GM19452 (cell line): ENCODE data around the gene PPP1R11.
A peak's percentile ranks its signal among the peaks of the same experiment; 100 is the strongest.
"Not testable (repeated sequence)": the region's sequence is repeated elsewhere in the genome, so short reads cannot be mapped to it uniquely, and the experiment has no call there.

ENCODE experiments used
- ATAC-seq: cut with Tn5 transposase; IDR thresholded peaks from one replicate; pipeline ENCODE4 v1.9.1; 2021; ENCODE audit not compliant: unreplicated experiment

PPP1R11 gene, protein sequence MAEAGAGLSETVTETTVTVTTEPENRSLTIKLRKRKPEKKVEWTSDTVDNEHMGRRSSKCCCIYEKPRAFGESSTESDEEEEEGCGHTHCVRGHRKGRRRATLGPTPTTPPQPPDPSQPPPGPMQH

DNA sequence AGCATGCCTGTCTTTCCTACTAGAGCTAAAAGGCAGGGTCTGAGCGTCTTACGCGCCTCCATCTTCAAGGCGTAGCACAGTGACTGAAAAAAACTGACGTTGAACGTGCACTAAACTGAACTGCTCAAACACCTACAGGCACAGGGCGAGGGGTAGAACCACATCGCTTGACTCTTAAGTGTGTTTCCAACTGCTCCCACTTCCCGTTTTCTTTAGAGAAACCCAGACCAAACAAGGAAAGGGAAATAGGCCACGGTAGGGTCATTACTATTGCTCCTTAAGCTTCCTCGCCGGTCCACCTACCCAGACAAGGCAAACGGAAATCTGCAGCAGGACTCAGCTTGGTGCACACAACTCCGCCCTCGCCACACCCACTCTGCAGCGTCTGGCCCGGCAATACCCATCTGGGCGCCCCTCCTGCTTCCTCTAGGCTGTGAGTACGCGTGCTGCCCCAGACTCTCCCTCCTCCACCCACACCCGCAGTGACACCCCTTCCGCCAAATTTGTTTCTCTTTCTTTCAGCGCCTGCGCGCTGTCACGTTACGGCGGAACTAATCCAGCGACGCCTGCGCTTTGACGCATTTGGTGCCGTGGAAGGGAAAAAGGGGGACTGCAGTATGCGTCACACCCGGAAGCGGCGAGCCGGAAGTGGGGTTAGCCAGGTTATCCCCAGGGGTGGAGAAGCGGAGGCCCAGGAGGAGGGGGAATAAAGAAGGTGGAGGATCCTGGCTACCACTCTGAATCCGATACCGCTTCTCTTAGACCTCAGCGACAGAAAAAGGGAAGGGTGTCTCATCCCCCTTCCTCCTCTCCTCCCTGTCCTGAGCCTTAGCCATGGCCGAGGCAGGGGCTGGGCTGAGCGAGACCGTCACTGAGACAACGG lies at the start of gene PPP1R11:
TSS of gene PPP1R11 (plus strand) at position 622 of the 883 bp plus-strand sequence. CDS start at position 835, 213 bp downstream.
- ATAC-seq, result peak; percentile 95

DNA sequence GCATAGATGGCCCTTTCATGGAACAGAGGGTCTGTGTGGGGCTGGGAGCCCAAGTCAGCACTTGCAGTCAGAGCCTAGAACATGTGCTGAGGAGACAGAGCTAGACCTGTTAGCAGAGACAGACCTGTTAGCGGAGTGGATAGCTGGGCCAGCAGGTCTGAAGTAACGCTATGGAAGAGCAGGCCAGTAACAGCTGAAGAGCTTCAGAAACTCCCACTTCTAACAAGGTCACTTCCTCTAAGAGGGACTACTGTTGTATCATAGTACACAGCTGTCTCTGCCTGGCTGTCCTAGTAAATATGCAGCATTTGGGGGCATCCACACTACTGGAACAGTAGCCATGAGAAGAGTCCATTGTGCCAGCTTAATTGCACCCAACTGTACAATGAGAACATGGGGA lies 47.2 kb upstream of the PPP1R11 start:
- ATAC-seq, result no peak

DNA sequence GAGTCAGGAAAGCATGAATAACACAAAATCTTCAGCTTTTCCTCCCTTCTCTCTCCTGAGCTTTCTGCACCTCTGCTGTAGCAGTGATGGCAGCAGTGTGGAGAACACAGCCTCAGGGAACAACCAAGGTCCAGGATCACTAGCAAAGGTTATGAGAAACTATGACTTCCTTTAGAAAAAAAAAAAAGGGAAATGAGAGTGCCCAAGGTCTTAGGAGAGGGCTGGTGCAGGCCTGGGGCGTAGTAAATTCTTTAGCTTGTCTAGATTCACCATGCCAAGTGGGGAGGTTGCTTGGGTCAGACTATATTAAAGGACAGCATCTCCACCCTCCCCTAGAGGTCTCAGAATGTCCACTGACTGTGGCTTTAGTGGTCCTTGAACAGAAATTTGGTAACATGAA lies 46.4 kb upstream of the PPP1R11 start:
- no peak for ATAC-seq

DNA sequence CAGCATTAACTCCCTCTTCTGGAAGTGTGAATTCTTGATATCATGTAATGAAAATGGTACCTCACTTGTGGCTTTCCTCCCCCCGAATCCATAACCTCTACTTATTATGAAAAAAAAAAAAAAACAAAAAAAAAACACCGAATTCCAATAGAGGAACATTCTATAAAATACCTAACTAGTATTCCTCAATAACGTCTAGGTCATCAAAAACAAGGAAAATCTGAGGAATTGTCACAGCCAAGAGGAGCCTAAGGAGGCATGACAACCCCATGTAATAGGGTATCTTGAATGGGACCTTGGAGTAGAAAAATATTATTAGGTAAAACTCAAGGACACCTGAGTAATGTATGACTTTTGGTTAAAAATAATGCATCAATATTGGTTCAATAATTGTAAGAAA lies 44.8 kb upstream of the PPP1R11 start:
- ATAC-seq, result no peak

DNA sequence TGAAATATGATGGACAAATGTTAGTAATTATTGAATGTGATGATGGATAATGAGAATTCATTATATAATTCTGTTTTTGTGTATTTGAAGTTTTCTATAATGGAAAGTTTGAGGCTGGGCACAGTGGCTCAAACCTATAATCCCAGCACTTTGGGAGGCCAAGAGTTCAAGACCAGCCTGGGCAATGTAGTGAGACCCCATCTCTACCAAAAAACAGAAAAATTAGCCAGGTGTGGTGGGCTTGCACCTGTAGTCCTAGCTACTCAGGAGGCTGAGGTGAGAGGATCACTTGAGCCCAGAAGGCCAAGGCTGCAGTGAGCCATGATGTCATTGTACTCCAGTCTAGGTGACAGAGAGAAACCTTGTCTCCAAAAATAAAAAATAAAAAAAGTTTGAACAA lies 44.3 kb upstream of the PPP1R11 start:
- not testable (repeated sequence) for ATAC-seq

DNA sequence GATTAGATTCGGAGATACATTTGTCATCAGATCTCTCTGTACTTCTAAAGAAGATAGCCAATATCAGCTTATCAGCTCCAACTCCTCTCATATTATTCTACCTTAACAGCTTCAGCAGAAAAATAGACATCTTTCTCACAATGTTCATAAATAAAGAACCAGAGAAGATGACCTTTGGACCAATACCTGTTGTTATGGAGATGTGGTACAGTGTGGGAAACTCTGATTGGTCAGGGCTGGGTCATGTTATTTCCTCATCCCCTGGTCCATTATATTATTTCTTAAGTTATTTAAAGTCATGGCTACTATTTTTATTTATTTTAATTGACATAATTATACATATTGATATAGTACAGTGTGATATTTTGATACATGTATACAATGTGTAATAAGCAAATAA lies 41.8 kb upstream of the PPP1R11 start:
- ATAC-seq, result no peak

DNA sequence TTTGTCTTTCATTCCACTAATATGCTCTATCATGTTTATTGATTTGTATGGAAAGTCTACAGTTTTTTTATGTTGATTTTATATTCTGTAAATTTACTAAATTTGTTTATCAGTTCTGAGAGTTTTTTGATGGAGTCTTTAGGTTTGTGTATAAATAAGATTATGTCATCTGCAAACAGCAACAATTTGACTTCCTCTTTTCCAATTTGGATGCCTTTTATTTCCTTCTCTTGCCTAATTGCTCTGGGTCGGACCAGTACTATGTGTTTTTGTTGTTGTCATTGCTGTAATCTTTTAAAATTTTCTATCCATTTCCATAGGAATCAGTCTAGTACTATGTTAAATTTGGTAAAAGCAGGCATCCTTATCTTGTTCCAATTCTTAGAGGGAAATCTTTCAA lies 37.4 kb upstream of the PPP1R11 start:
- ATAC-seq, result no peak

DNA sequence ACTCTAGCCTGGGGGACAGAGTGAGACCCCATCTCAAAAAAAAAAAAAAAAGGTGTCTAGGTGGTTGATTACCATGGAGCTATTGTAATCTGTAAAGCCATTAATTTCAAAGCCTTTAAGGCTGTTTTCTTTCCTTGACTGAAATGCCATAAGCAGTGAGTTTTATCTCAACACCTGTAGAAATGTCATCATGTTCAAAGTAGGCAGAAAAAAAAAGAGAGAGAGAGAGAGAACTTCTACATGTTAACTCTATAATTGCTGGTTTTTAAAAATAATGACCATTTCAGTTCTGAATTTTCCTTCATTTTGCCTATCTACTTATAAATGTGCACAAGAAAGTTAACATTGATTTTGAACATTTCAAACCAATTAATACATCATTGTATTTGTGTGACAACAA lies 35.6 kb upstream of the PPP1R11 start:
- ATAC-seq, result no peak

DNA sequence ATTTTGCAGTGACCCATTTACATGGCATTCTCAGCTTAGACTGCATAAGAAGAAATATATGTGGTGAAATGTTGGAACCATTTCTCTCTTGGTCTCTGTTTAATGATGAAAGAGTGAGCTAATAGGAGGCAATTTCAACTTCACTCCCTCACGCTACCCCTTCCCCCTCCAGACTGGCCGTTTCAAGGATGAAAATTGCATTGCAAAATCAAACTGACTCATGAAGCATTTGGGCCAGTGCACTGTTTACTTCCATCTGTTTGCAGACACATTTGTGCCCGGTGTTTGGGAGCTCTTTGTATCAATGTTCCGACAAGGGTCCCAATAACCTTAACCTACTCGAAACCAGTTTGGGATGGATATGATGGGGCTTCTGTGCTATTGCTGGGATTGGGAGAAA lies 33.6 kb upstream of the PPP1R11 start:
- not testable (repeated sequence) for ATAC-seq

DNA sequence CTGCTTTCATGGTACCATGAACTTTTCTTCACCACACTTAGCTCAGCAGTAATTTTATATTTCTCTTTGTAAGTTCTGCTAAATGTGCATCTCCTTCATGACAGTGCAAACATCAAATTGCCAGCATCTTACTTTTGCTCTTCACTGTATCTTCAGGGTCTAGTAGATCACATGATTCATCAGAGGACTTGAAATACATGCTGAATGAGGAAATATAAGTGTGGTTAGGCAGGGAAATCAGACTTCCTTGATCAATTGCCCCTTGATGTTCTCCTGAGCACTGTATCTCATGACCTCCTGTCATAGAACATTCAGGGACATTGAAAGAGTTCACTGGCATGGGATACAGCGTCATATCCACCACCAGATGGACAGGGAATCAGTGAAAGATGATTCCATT lies 31.2 kb upstream of the PPP1R11 start:
- ATAC-seq, result no peak

DNA sequence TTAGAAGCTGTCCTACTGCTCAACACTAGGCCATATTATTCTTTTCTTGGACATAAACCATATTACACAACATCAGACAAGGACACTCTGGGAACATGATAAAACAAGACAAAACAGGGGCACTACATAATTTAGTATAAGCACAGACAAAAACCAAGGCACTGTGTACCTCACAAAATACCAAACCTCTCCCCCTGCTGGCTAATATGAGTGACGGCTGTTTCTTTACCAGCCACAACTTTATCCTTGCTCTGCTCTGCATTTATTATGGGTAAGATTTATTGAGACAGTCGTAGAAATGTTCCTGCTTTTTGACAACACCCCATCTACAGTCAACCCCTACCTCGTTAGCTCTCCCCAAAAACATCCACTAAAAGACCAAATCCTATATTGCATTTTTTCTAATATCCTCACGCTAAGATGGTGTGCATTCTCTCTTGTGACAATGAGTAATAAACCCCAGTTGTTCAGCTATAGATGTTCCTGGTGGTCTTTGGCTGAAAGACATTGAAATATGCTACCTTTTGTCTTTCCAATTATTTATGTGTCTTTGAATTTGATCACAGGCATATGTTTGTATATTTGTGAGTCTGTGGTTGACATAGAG lies 29.7 kb upstream of the PPP1R11 start:
- ATAC-seq, result no peak

DNA sequence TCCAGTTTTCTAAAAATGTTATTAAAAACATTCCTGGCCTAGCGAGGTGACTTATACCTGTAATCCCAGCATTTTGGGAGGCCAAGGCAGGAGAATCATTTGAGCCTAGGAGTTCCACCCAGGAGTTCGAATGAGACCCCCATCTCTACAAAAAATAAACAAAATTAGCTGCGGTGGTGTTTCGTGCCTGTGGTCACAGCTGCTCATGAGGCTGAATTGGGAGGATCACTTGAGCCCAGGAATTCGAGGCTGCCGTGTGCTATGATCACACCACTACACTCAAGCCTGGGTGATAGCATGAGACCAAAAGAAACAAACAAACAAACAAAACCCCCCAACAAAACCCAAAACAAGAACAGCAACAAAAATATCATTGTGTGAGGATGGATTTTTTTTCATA lies 25.8 kb upstream of the PPP1R11 start:
- ATAC-seq, result no peak

DNA sequence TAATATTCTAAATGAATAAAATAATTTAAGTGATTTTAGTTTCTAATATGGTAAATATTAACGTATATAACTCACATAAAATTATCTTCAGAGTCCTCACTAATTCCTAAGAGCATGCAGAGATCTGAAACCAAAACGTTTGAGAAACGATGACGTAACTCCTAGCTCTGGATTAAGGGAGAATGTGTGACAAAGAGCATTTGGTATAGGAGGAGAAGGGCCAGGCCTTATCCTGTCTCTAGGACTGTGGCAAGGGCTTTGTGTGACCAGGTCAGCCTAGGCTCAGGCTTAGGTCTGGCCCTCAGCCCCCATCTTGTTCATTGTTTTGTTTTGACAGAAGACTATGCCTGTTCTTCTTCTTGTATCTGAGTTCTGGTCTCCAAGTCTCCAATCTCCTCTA lies 25.2 kb upstream of the PPP1R11 start:
- no peak for ATAC-seq

DNA sequence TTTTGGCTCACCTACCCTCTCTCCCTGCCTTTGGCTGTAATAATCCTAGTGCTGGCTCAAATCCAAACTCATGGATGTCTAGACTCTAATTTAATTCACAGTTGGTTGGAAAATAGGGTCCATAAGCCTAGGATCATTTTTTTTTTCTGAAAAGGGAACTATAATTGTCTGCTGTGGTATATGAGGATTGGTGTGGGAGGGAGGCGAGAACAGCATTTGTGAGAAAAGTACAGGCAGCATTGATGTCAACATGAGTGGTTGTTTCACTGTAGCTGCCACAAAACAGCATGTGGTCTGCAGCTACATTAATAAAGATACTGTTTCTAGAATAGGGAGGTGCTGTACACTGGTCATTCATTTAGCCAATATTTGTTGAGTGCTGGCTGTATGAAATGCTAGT lies 24.5 kb upstream of the PPP1R11 start:
- ATAC-seq, result no peak

DNA sequence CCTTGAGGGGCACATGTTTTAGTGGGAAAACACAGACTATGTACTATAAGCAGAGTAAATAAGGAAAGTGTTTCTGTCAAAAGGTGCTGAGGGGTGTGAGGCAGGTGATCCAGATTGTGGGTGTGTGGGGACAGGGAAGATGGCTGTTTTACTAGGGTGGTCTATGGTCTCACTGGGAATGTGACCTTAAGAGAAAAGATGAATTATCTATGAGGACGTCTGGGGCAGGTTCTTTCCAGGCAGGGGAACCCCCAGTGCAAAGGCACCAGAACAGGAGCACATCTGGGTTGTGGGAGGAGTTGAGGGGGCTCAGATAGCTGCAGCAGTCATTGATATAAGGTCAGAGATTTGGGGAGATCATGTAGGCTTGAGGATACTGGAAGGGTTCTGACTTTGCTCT lies 24.1 kb upstream of the PPP1R11 start:
- ATAC-seq, result no peak

DNA sequence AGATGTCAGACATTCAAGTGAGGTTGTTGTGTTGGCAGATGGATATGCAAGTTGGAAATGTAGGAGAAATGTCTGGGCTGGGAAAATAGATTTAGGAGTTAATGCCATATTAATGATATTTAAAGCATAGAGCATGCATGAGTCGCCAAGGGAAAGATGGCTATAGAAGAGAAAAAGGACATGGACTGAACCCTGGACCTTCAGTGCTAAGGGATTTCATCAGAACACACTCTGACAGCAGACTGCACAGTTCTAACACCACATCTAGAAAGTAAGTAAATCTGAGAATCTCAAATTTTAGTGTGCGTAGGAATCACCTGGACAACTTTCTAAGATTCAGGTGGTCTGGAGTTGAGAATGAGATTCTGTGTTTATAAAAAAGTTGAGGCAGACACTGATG lies 23.3 kb upstream of the PPP1R11 start:
- no peak for ATAC-seq

DNA sequence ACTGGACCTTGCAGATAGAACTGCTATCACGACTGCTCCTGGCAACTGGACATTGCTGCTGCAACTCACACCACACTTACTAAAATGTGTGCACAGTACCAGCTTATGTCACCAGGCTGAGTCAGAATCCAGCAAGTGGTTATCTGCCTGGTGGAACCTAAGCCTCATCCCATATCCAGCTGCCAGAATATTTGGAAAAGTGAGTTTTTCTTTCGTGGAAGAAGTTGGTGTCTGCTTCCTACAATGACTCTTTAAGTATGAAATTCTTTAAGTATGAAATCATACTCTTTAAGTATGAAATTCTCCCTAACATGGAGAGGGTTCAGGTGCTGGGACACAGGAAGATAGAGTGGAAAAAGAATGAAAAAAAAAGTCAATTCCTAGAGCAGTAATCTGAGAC lies 22.4 kb upstream of the PPP1R11 start:
- ATAC-seq, result no peak

DNA sequence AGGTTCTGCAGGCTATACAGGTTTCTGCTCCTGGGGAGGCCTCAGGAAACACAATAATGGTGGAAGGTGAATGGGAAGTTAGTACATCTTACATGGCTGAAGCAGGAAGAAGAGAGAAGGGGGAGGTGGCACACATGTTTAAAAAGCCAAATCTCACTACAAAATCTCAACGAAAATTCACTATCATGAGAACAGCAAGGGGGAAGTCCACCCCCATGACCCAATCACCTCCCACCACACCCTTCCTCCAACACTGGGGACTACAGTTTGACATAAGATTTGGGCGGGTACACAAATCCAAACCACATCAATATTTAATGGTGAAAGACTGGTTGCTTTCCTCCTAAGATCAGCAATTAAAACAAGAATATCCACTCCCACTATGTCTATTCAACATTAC lies 19.8 kb upstream of the PPP1R11 start:
- no peak for ATAC-seq

DNA sequence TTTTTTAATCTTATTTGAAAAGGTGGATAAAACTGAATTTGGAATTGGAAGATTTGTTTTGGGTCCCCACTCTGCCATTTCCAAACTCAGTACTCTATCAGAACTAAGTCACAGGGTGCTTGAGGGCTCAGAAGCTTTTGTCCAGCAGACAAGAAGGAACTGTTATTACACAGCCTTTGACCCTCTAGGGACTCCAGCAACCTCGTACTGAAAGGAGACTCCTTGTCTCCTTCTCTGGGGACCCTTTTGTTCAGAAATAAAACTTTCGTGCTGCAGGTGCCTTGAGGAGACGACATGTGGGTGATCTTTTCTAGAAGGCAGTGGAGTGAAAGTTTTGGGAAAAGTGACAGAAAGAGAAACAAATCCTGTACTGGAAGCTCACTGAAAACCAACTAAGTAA lies 13.3 kb upstream of the PPP1R11 start:
- no peak for ATAC-seq

DNA sequence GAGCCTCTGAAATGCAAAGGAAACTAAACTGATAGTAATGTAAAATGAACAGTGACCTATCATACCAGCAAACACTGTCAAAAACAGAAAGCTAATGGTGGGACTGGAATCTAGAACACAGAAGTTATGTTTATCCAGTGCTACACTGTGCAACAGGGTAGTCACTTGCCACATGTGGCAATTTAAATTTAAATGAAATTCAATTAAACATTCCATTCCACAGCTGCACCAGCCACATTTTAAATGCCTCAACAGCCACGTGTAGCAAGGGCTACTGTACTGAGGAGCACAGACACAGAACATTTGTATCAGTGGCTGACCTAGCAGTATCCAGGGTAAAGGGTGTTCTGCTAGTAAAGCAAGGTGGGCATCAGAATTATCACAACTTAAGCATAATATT lies 11.5 kb upstream of the PPP1R11 start:
- ATAC-seq, result no peak

DNA sequence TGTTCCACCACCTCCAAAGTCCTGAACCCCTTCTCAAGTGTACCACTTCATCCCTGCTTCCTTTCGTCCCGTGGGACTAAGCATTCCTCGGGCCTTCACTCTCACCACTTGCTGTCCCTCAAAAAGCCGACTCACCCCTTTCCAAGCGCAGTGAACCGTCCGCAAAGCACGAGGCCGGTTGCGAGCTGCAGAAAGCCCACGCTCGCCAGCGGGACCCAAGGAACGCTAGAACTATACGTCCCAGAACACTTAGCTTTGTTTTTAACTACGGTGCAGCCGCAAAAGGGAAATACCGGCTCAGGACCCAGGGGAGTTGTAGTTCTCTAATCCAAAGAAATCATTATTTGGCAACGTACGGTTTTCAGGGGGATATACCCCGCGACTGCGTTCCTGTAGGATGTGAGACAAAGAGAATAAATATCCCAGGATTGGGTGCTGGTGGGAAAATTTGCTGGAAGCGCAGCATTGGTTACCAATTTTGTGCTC lies 6.3 kb upstream of the PPP1R11 start:
- ATAC-seq, result peak; percentile 28
